BLaER1 treated with 17β-estradiol and CSF1 and Interleukin-3, amounts not matched to agents 10 nM and 100 nM (cell line): ENCODE results near the gene MMADHC.

Source experiments
- H3K27ac ChIP-seq, 11 experiments: shearing (Covaris generic); formaldehyde crosslinking; 2 replicates each; pipeline ENCODE4 v1.8.1; 2022
- H3K27me3 ChIP-seq, 11 experiments: shearing (Covaris generic); formaldehyde crosslinking; 2 replicates each; pipeline ENCODE4 v1.8.1; 2022
- H3K36me3 ChIP-seq, 11 experiments: shearing (Covaris generic); formaldehyde crosslinking; 2 replicates each; pipeline ENCODE4 v1.8.1; 2022
- H3K4me1 ChIP-seq, 10 experiments: shearing (Covaris generic); formaldehyde crosslinking; 2 replicates each; pipeline ENCODE4 v1.8.1; 2022
- H3K4me2 ChIP-seq, 11 experiments: shearing (Covaris generic); formaldehyde crosslinking; 2 replicates each; pipeline ENCODE4 v1.8.1; 2022
- H3K4me3 ChIP-seq, 10 experiments: shearing (Covaris generic); formaldehyde crosslinking; 2 replicates each; pipeline ENCODE4 v1.8.1; 2022
- H3K9ac ChIP-seq, 11 experiments: shearing (Covaris generic); formaldehyde crosslinking; 2 replicates each; pipeline ENCODE4 v1.8.1; 2022
- H3K9me3 ChIP-seq, 11 experiments: shearing (Covaris generic); formaldehyde crosslinking; replicated peaks in 1 of 11; 2 replicates each; pipeline ENCODE4 v1.8.1; 2022
- H4K20me1 ChIP-seq, 11 experiments: shearing (Covaris generic); formaldehyde crosslinking; 2 replicates each; pipeline ENCODE4 v1.8.1; 2022
- Cebpa-rat ChIP-seq, 11 experiments: shearing (Covaris generic); IDR thresholded peaks; 2 replicates each; pipeline ENCODE4 v1.8.1; 2022

Gene MMADHC

GRCh38 chr2:149616681-149617456 is 29.3 kb upstream of the MMADHC start:
- H3K4me2 ChIP-seq, result no peak overlapping the region
- H3K27me3 ChIP-seq, result no peaks in the 10 kb centered on the region
- no peak for TF ChIP-seq Cebpa-rat (IDR thresholded peaks at IDR 0.05)
- H3K4me1 ChIP-seq, result no peaks in the 10 kb centered on the region
- H3K27ac ChIP-seq, result no peak overlapping the region
- H3K9me3 ChIP-seq, result no peaks in the 10 kb centered on the region
- H3K4me3 ChIP-seq, result no peak overlapping the region
- no peaks in the 10 kb centered on the region for H4K20me1 ChIP-seq
- H3K36me3 ChIP-seq, result no peaks in the 10 kb centered on the region
- no peak overlapping the region for H3K9ac ChIP-seq

- H3K9me3 ChIP-seq, result no peaks in the 10 kb centered on the region
- TF ChIP-seq Cebpa-rat (IDR thresholded peaks at IDR 0.05), result no peak
- no peak overlapping the region for H3K4me2 ChIP-seq
- no peaks in the 10 kb centered on the region for H4K20me1 ChIP-seq
- H3K27ac ChIP-seq, result no peak overlapping the region
- H3K27me3 ChIP-seq, result no peaks in the 10 kb centered on the region
- no peak overlapping the region for H3K9ac ChIP-seq
- H3K36me3 ChIP-seq, result no peaks in the 10 kb centered on the region
- H3K4me3 ChIP-seq, result no peak overlapping the region
- H3K4me1 ChIP-seq, result no peaks in the 10 kb centered on the region
Measured at GRCh38 chr2:149613704-149614103, 26.1 kb upstream of the MMADHC start.

GRCh38 chr2:149612122-149612521 is 24.5 kb upstream of the MMADHC start:
- H3K9me3 ChIP-seq, result no peaks in the 10 kb centered on the region
- no peak overlapping the region for H3K9ac ChIP-seq
- no peaks in the 10 kb centered on the region for H3K36me3 ChIP-seq
- H3K4me2 ChIP-seq, result no peak overlapping the region
- no peaks in the 10 kb centered on the region for H3K27me3 ChIP-seq
- TF ChIP-seq Cebpa-rat (IDR thresholded peaks at IDR 0.05), result no peak
- no peak overlapping the region for H3K4me3 ChIP-seq
- H3K27ac ChIP-seq, result no peak overlapping the region
- H3K4me1 ChIP-seq, result no peaks in the 10 kb centered on the region
- H4K20me1 ChIP-seq, result no peaks in the 10 kb centered on the region

GRCh38 chr2:149611100-149611820 is 23.7 kb upstream of the MMADHC start:
- Histone ChIP-seq H3K4me2 (no peak overlapping the region), H3K27me3 (no peaks in the 10 kb centered on the region), H3K9me3 (no peaks in the 10 kb centered on the region), H3K36me3 (no peaks in the 10 kb centered on the region), H3K4me1 (no peaks in the 10 kb centered on the region), H3K9ac (no peak overlapping the region), H4K20me1 (no peaks in the 10 kb centered on the region), H3K4me3 (no peak overlapping the region), H3K27ac (no peak overlapping the region)
- no peak for TF ChIP-seq Cebpa-rat (IDR thresholded peaks at IDR 0.05)

GRCh38 chr2:149606251-149606811 is 18.8 kb upstream of the MMADHC start:
- H3K4me2 ChIP-seq, result no peak overlapping the region

GRCh38 chr2:149603248-149603647 is 15.7 kb upstream of the MMADHC start:
- Histone ChIP-seq H3K4me3 (no peak overlapping the region), H3K27ac (no peak overlapping the region), H3K9ac (no peak overlapping the region), H3K36me3 (no peaks in the 10 kb centered on the region), H4K20me1 (no peaks in the 10 kb centered on the region), H3K9me3 (peaks cover 0 to 14% (median 9%) of the 10 kb centered on the region in 11 experiments; a peak in 13 of 22 replicates), H3K4me1 (peaks cover 0 to 19% (median 3%) of the 10 kb centered on the region in 10 experiments; a peak in 9 of 20 replicates), H3K27me3 (no peaks in the 10 kb centered on the region), H3K4me2 (no peak overlapping the region)
- no peak for TF ChIP-seq Cebpa-rat (IDR thresholded peaks at IDR 0.05)

More at GRCh38 chr2:149606251-149606811, 18.8 kb upstream of the MMADHC start:
- Histone ChIP-seq H3K27ac (no peak overlapping the region), H3K27me3 (no peaks in the 10 kb centered on the region), H3K4me3 (no peak overlapping the region), H4K20me1 (no peaks in the 10 kb centered on the region), H3K4me1 (peaks cover 0 to 10% (median 2%) of the 10 kb centered on the region in 10 experiments; a peak in 9 of 20 replicates), H3K9me3 (peaks cover 0 to 5% (median 1%) of the 10 kb centered on the region in 11 experiments; a peak in 9 of 22 replicates), H3K36me3 (no peaks in the 10 kb centered on the region), H3K9ac (no peak overlapping the region)
- TF ChIP-seq Cebpa-rat (IDR thresholded peaks at IDR 0.05), result no peak

- TF ChIP-seq Cebpa-rat (IDR thresholded peaks at IDR 0.05), result no peak
- peaks cover 0 to 31% (median 8%) of the 10 kb centered on the region in 10 experiments; a peak in 11 of 20 replicates for H3K4me1 ChIP-seq
- no peak overlapping the region for H3K27ac ChIP-seq
- peaks cover 0 to 14% (median 9%) of the 10 kb centered on the region in 11 experiments; a peak in 13 of 22 replicates for H3K9me3 ChIP-seq
- H3K4me3 ChIP-seq, result no peak overlapping the region
- no peaks in the 10 kb centered on the region for H4K20me1 ChIP-seq
- H3K27me3 ChIP-seq, result no peaks in the 10 kb centered on the region
- H3K9ac ChIP-seq, result no peak overlapping the region
- peak overlapping the region in 5 of 11 experiments; percentile 10 to 81 (median 55); a peak in 9 of 22 replicates for H3K4me2 ChIP-seq
- no peaks in the 10 kb centered on the region for H3K36me3 ChIP-seq
Measured at GRCh38 chr2:149601141-149601796, 13.7 kb upstream of the MMADHC start.

- TF ChIP-seq Cebpa-rat (IDR thresholded peaks at IDR 0.05), result no peak
- H3K4me3 ChIP-seq, result no peak overlapping the region
- H3K27ac ChIP-seq, result no peak overlapping the region
- H3K4me2 ChIP-seq, result peak overlapping the region in 7 of 11 experiments; percentile 10 to 49 (median 27); a peak in 10 of 22 replicates
- H3K27me3 ChIP-seq, result no peaks in the 10 kb centered on the region
- no peaks in the 10 kb centered on the region for H3K36me3 ChIP-seq
- H3K9me3 ChIP-seq, result peaks cover 0 to 14% (median 9%) of the 10 kb centered on the region in 11 experiments; a peak in 13 of 22 replicates
- H3K4me1 ChIP-seq, result peaks cover 0 to 31% (median 8%) of the 10 kb centered on the region in 10 experiments; a peak in 11 of 20 replicates
- H3K9ac ChIP-seq, result no peak overlapping the region
- no peaks in the 10 kb centered on the region for H4K20me1 ChIP-seq
Measured at GRCh38 chr2:149597668-149598326, 10.2 kb upstream of the MMADHC start.
